AG09309 (cell line): ENCODE results near the gene NUMBL.

ENCODE experiments used
- DNase-seq: peaks from one replicate; pipeline ENCODE4 v3.0.0-alpha.2; 2010; ENCODE audit warnings: low read depth
- H3K4me3 ChIP-seq: 2 replicates; pipeline ENCODE4 v1.5.1; 2011; ENCODE audit warnings: mild to moderate bottlenecking, low read depth, low read length, moderate library complexity; ENCODE audit not compliant: control insufficient read depth
- CTCF ChIP-seq: IDR thresholded peaks from 2 replicates; pipeline ENCODE4 v1.5.1; 2011; ENCODE audit warnings: mild to moderate bottlenecking, low read depth, low read length, inconsistent platforms; ENCODE audit not compliant: insufficient read depth, control insufficient read depth; ENCODE audit errors: missing control alignments

The NUMBL gene

GRCh38 chr19:40689339-40690049 lies 957 bp downstream of the NUMBL start:
- H3K4me3 ChIP-seq, result peak overlapping the region; percentile 86
- DNase-seq, result no peak
- TF ChIP-seq CTCF, result no peak

- no peak for DNase-seq
- TF ChIP-seq CTCF, result no peak
- peak overlapping the region; percentile 86 for H3K4me3 ChIP-seq
These were observed 1.5 kb downstream of the NUMBL start for GRCh38 chr19:40688987-40689338.

GRCh38 chr19:40688309-40688708 lies 2.1 kb downstream of the NUMBL start:
- no peak for TF ChIP-seq CTCF
- no peak overlapping the region for H3K4me3 ChIP-seq
- no peak for DNase-seq

- H3K4me3 ChIP-seq, result no peak overlapping the region
- DNase-seq, result no peak
- TF ChIP-seq CTCF, result no peak
These were observed 2.9 kb downstream of the NUMBL start for GRCh38 chr19:40687525-40688016.

GRCh38 chr19:40686882-40687524 lies 3.4 kb downstream of the NUMBL start:
- DNase-seq, result no peak
- no peak overlapping the region for H3K4me3 ChIP-seq
- no peak for TF ChIP-seq CTCF

DNA sequence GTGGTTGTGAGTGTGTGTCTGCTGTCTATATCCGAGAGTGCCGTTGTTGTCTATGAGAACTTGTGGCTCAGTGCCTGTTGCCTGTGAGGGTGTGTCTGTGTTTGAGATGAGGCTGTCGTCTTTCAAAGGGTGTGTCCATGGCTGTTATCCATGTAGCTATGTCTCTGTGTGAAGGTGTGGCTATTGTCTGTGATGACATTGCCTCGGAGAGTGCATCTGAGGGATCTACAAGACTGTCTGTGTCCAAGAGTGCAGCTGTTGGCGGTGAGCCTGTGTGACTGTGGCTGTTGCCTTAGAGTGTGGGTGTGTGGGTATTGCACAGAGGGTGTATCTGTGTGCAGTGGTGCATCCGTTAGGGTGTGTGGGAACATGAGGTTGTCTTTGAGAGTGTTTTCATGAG lies 4.9 kb downstream of the NUMBL start:
- no peak overlapping the region for H3K4me3 ChIP-seq
- no peak for DNase-seq
- TF ChIP-seq CTCF, result no peak
